ENCODE results near the gene CNTN4. TPM values are rescaled to one million over a fixed set of nuclear protein-coding genes. Genes with fewer than 3 reads are reported as not detected.

The CNTN4 gene
- total and polyA plus RNA-seq, 2 of the 8 experiments (the other 6 are each of a cell fraction or from before 2014, with no cell fraction given), result 0.41 to 2.2 TPM

- TF ChIP-seq CHD7 (IDR thresholded peaks at IDR 0.05; ENCODE audit: insufficient replicate concordance, low read length) (no peak), TCF12 (IDR thresholded peaks at IDR 0.05; ENCODE audit: low read depth, low read length) (no peak), HDAC6 (IDR thresholded peaks at IDR 0.05; ENCODE audit: low read depth, low read length) (no peak), MAX (IDR thresholded peaks at IDR 0.05) (no peak), BCL11A (IDR thresholded peaks at IDR 0.05; ENCODE audit: low read depth in 2 of 2, low read length in 2 of 2) (no peak), POLR2AphosphoS5 (IDR thresholded peaks at IDR 0.05; ENCODE audit: low read depth, low read length) (no peak), KDM1A (IDR thresholded peaks at IDR 0.05; ENCODE audit: borderline replicate concordance, low read length) (no peak), KDM4A (IDR thresholded peaks at IDR 0.05; ENCODE audit: low read depth, low read length, severe bottlenecking) (no peak), SP1 (IDR thresholded peaks at IDR 0.05; ENCODE audit: low read depth, low read length) (no peak), SUZ12 (IDR thresholded peaks at IDR 0.05; ENCODE audit: low read length) (no peak), GABPA (IDR thresholded peaks at IDR 0.05; ENCODE audit: borderline replicate concordance, insufficient read depth, low read length) (no peak), NRF1 (IDR thresholded peaks at IDR 0.05; ENCODE audit: low read depth, low read length) (no peak), SRF (IDR thresholded peaks at IDR 0.05; ENCODE audit: low read depth, low read length) (no peak)
These were observed 789.9 kb downstream of the CNTN4 start (continued) for GRCh38 chr3:2888592-2888991.
